ENCODE results near the gene OSBP2. TPM values are rescaled to one million over a fixed set of nuclear protein-coding genes. Genes with fewer than 3 reads are reported as not detected.

OSBP2 gene
- total RNA-seq, 1 donor = 11.1 TPM

GRCh38 chr22:30667107-30667493 lies 27.6 kb upstream of the OSBP2 start:
- H3K4me3 ChIP-seq (ENCODE audit: low read depth, low read length) = peak overlapping the region; percentile 89
- DNase-seq (ENCODE audit: low read depth) = peak; percentile 21
- no peak for TF ChIP-seq CTCF (IDR thresholded peaks at IDR 0.05; ENCODE audit: insufficient read depth, low read length)

GRCh38 chr22:30667494-30668385 lies 26.9 kb upstream of the OSBP2 start, which contains the start of gene DUSP18:
Gene DUSP18, minus strand, starts transcription at chr22:30667875. Its CDS starts 3,872 bp downstream, at chr22:30664003.
- H3K4me3 ChIP-seq (ENCODE audit: low read depth, low read length) = peak within 1 kb of the TSS; percentile 89
- peak; percentile 59 for TF ChIP-seq CTCF (IDR thresholded peaks at IDR 0.05; ENCODE audit: insufficient read depth, low read length)
- DNase-seq (ENCODE audit: low read depth) = peak; percentile 89

GRCh38 chr22:30668386-30668710 lies 26.3 kb upstream of the OSBP2 start:
- no peak for DNase-seq (ENCODE audit: low read depth)
- H3K4me3 ChIP-seq (ENCODE audit: low read depth, low read length) = peak overlapping the region; percentile 89
- TF ChIP-seq CTCF (IDR thresholded peaks at IDR 0.05; ENCODE audit: insufficient read depth, low read length) = no peak

- no peak for DNase-seq (ENCODE audit: low read depth)
- no peak for TF ChIP-seq CTCF (IDR thresholded peaks at IDR 0.05; ENCODE audit: insufficient read depth, low read length)
- H3K4me3 ChIP-seq (ENCODE audit: low read depth, low read length) = no peak overlapping the region
Observed at GRCh38 chr22:30671071-30671470, 23.6 kb upstream of the OSBP2 start.

GRCh38 chr22:30673136-30673535 lies 21.5 kb upstream of the OSBP2 start:
- no peak overlapping the region for H3K4me3 ChIP-seq (ENCODE audit: low read depth, low read length)
- no peak for DNase-seq (ENCODE audit: low read depth)
- TF ChIP-seq CTCF (IDR thresholded peaks at IDR 0.05; ENCODE audit: insufficient read depth, low read length) = no peak

GRCh38 chr22:30674482-30674881 lies 20.2 kb upstream of the OSBP2 start:
- no peak for DNase-seq (ENCODE audit: low read depth)
- H3K4me3 ChIP-seq (ENCODE audit: low read depth, low read length) = no peak overlapping the region
- no peak for TF ChIP-seq CTCF (IDR thresholded peaks at IDR 0.05; ENCODE audit: insufficient read depth, low read length)
